ENCODE results near the gene MRGPRG. TPM values are rescaled to one million over a fixed set of nuclear protein-coding genes. Genes with fewer than 3 reads are reported as not detected.
"Not testable (repeated sequence)": the region's sequence is repeated elsewhere in the genome, so short reads cannot be mapped to it uniquely, and the experiment has no call there.

MRGPRG gene
- not detected for polyA plus RNA-seq (ENCODE audit: insufficient read length in 3 of 3)

- no peak for DNase-seq (ENCODE audit: low read depth in 3 of 3, low spot score in 2 of 3)
These were observed at the start of gene MRGPRG for GRCh38 chr11:3218483-3219280. Gene MRGPRG (minus strand): TSS chr11:3218813. CDS start chr11:3218813, 0 bp downstream.

GRCh38 chr11:3262548-3262947, 43.9 kb upstream of the MRGPRG start:
- DNase-seq (ENCODE audit: low read depth in 3 of 3, low spot score in 2 of 3) = not testable (repeated sequence)

GRCh38 chr11:3261831-3262230, 43.2 kb upstream of the MRGPRG start:
- not testable (repeated sequence) for DNase-seq (ENCODE audit: low read depth in 3 of 3, low spot score in 2 of 3)

- not testable (repeated sequence) for DNase-seq (ENCODE audit: low read depth in 3 of 3, low spot score in 2 of 3)
These were observed 38.9 kb upstream of the MRGPRG start for GRCh38 chr11:3257509-3257908.

GRCh38 chr11:3255241-3255640, 36.6 kb upstream of the MRGPRG start:
- not testable (repeated sequence) for DNase-seq (ENCODE audit: low read depth in 3 of 3, low spot score in 2 of 3)

GRCh38 chr11:3254773-3255172, 36.2 kb upstream of the MRGPRG start:
- DNase-seq (ENCODE audit: low read depth in 3 of 3, low spot score in 2 of 3) = not testable (repeated sequence)

- DNase-seq (ENCODE audit: low read depth in 3 of 3, low spot score in 2 of 3) = no peak
These were observed 26.5 kb upstream of the MRGPRG start for GRCh38 chr11:3245071-3245470.

- no peak for DNase-seq (ENCODE audit: low read depth in 3 of 3, low spot score in 2 of 3)
These were observed 25.3 kb upstream of the MRGPRG start for GRCh38 chr11:3243880-3244279.

GRCh38 chr11:3237119-3237518, 18.5 kb upstream of the MRGPRG start:
- no peak for DNase-seq (ENCODE audit: low read depth in 3 of 3, low spot score in 2 of 3)

- DNase-seq (ENCODE audit: low read depth in 3 of 3, low spot score in 2 of 3) = no peak
These were observed 16.2 kb upstream of the MRGPRG start for GRCh38 chr11:3234846-3235245.

- DNase-seq (ENCODE audit: low read depth in 3 of 3, low spot score in 2 of 3) = no peak
These were observed 14.3 kb upstream of the MRGPRG start for GRCh38 chr11:3232956-3233355.

- no peak for DNase-seq (ENCODE audit: low read depth in 3 of 3, low spot score in 2 of 3)
These were observed 13.5 kb upstream of the MRGPRG start, which contains the start of gene MRGPRE for GRCh38 chr11:3231851-3232744. Gene MRGPRE (minus strand): TSS chr11:3232417. CDS start chr11:3228799, 3,618 bp downstream.

GRCh38 chr11:3231550-3231850, 12.9 kb upstream of the MRGPRG start:
- DNase-seq (ENCODE audit: low read depth in 3 of 3, low spot score in 2 of 3) = no peak

GRCh38 chr11:3230636-3231549, 12.3 kb upstream of the MRGPRG start:
- no peak for DNase-seq (ENCODE audit: low read depth in 3 of 3, low spot score in 2 of 3)

- no peak for DNase-seq (ENCODE audit: low read depth in 3 of 3, low spot score in 2 of 3)
These were observed 11.3 kb upstream of the MRGPRG start for GRCh38 chr11:3229673-3230630.

GRCh38 chr11:3228445-3228829, 9.8 kb upstream of the MRGPRG start:
- DNase-seq (ENCODE audit: low read depth in 3 of 3, low spot score in 2 of 3) = no peak

- no peak for DNase-seq (ENCODE audit: low read depth in 3 of 3, low spot score in 2 of 3)
These were observed 9.2 kb upstream of the MRGPRG start for GRCh38 chr11:3227568-3228444.

GRCh38 chr11:3226846-3227567, 8.4 kb upstream of the MRGPRG start:
- no peak for DNase-seq (ENCODE audit: low read depth in 3 of 3, low spot score in 2 of 3)

Measured in right renal cortex interstitium (tissue), 3 donors.